Measurements from ENCODE around the gene CENPN.

GRCh38 chr16:80981103-80981502 is 25.9 kb upstream of the CENPN start:
- no peak for TF ChIP-seq TCF12 (IDR thresholded peaks at IDR 0.05; ENCODE audit: low read depth)
- TF ChIP-seq RAD21 (IDR thresholded peaks at IDR 0.05; ENCODE audit: low read depth) = no peak
- no peak for TF ChIP-seq CEBPB (IDR thresholded peaks at IDR 0.05)
- no peak for TF ChIP-seq MAX (IDR thresholded peaks at IDR 0.05)
- TF ChIP-seq REST (IDR thresholded peaks at IDR 0.05; ENCODE audit: low read depth) = no peak
- no peak for TF ChIP-seq TAF1 (IDR thresholded peaks at IDR 0.05; ENCODE audit: low read depth)
